ENCODE data around the gene WDR19.
"Not testable (repeated sequence)": the region's sequence is repeated elsewhere in the genome, so short reads cannot be mapped to it uniquely, and the experiment has no call there.

Gene WDR19

DNA sequence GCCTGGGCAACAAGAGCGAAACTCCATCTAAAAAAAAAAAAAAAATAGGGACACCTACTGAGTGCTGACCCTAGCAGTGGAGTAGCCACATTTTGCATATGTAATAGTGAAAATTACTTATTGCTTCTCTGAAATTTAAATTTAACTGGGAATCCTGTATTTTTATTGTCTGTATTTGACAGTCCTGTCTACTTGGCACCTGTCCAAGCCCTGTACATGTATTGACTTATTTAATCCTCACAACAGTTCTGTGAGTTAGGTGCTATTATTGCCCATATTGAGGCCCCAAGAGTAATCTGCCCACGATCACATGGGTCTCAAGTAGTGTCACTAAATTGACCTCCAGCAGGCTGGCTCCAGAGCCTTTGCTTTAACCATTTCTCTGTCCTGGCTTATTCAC is 81.6 kb downstream of the WDR19 start:
- Histone ChIP-seq H3K36me3 (peaks cover 18 to 70% (median 48%) of the 10 kb centered on the region in 3 donors), H3K4me1 (no peaks in the 10 kb centered on the region), H3K27ac (no peak overlapping the region), H3K9me3 (no peaks in the 10 kb centered on the region), H3K27me3 (no peaks in the 10 kb centered on the region), H3K4me3 (no peak overlapping the region)
- no peak for DNase-seq
- TF ChIP-seq, protein P1, sequence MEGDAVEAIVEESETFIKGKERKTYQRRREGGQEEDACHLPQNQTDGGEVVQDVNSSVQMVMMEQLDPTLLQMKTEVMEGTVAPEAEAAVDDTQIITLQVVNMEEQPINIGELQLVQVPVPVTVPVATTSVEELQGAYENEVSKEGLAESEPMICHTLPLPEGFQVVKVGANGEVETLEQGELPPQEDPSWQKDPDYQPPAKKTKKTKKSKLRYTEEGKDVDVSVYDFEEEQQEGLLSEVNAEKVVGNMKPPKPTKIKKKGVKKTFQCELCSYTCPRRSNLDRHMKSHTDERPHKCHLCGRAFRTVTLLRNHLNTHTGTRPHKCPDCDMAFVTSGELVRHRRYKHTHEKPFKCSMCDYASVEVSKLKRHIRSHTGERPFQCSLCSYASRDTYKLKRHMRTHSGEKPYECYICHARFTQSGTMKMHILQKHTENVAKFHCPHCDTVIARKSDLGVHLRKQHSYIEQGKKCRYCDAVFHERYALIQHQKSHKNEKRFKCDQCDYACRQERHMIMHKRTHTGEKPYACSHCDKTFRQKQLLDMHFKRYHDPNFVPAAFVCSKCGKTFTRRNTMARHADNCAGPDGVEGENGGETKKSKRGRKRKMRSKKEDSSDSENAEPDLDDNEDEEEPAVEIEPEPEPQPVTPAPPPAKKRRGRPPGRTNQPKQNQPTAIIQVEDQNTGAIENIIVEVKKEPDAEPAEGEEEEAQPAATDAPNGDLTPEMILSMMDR (IDR thresholded peaks at IDR 0.05) = no peak
- intact Hi-C loops (cut with DNase I; ENCODE audit: low total_unique reads) = no loop called here

DNA sequence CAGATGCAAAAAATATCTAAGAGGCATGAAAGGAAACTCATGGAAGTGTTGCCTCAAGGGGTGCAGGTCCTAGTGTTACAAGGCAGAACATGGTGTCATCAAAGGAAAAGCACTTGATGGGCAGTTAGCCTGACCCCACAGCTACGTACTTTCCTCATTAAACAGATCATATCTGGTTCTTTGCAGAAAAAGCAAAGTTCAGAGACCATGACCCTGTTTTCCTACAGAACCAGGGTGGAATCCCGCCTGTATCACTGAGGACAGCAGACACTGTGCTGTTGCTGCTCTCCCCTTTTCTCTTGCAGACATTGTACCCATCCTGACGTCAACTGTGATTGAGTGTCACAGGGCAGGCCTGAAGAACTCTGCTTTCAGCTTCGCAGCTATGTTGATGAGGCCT is 92.2 kb downstream of the WDR19 start:
- no peak overlapping the region for H3K27ac ChIP-seq
- no peak for DNase-seq
- H3K36me3 ChIP-seq = peaks cover 64 to 98% (median 84%) of the 10 kb centered on the region in 3 donors
- no peak overlapping the region for H3K4me3 ChIP-seq
- no peaks in the 10 kb centered on the region for H3K4me1 ChIP-seq
- no peaks in the 10 kb centered on the region for H3K9me3 ChIP-seq
- intact Hi-C loops (cut with DNase I; ENCODE audit: low total_unique reads) = no loop called here
- no peaks in the 10 kb centered on the region for H3K27me3 ChIP-seq
- TF ChIP-seq, protein P1 (IDR thresholded peaks at IDR 0.05) = no peak

DNA sequence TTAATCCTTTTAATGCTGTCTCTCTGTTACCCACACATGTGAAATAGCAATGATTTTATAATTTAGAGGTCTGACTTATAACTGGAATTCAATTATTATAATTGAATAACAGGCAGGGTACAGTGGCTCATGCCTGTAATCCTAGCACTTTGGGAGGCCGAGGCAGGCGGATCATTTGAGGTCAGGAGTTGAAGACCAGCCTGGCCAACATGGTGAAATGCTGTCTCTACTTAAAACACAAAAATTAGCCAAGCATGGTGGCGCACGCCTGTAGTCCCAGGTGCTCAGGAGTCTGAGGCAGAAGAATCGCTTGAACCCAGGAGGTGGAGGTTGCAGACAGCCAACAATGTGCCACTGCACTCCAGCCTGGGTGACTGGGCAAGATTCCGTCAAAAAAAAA is 95.3 kb downstream of the WDR19 start:
- H3K9me3 ChIP-seq, H3K4me3 ChIP-seq, H3K27me3 ChIP-seq: not testable (repeated sequence)

GRCh38 chr4:39278476-39278875 is 96.1 kb downstream of the WDR19 start:
- H3K36me3 ChIP-seq = peaks cover 34 to 92% (median 68%) of the 10 kb centered on the region in 3 donors
- intact Hi-C loops (cut with DNase I; ENCODE audit: low total_unique reads) = no loop called here
- DNase-seq = no peak

More for the DNA sequence above, 95.3 kb downstream of the WDR19 start:
- H3K4me1 ChIP-seq; H3K27ac ChIP-seq; DNase-seq; intact Hi-C loops (cut with DNase I; ENCODE audit: low total_unique reads): not testable (repeated sequence)
- H3K36me3 ChIP-seq = peaks cover 42 to 94% (median 76%) of the 10 kb centered on the region in 3 donors

DNA sequence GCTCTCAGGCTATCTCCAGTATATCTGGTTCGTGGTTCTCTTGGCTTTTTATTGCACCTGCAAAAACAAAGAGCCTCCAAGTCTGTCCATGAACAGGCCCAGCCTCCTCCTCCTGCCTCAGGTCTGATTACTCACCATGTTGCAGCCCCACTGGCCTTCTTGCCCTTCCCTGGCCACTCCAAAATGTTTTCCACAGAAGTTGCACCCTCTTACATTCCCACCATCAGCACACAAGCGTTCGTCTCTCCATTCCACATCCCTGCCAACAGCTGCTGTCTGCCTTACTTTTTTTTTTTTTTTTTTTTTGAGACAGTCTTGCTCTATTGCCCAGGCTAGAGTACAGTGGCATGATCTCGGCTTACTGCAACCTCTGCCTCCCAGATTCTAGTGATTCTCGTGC is 97.1 kb downstream of the WDR19 start:
- TF ChIP-seq, protein P1 (IDR thresholded peaks at IDR 0.05) = no peak
- intact Hi-C loops (cut with DNase I; ENCODE audit: low total_unique reads) = no loop called here
- Histone ChIP-seq H3K36me3 (peaks cover 25 to 82% (median 58%) of the 10 kb centered on the region in 3 donors), H3K9me3 (no peaks in the 10 kb centered on the region), H3K4me1 (no peaks in the 10 kb centered on the region), H3K27ac (no peak overlapping the region), H3K4me3 (no peak overlapping the region), H3K27me3 (no peaks in the 10 kb centered on the region)
- DNase-seq = no peak

More at GRCh38 chr4:39278476-39278875, 96.1 kb downstream of the WDR19 start:
- Histone ChIP-seq H3K9me3 (no peaks in the 10 kb centered on the region), H3K27me3 (no peaks in the 10 kb centered on the region), H3K4me3 (no peak overlapping the region), H3K4me1 (no peaks in the 10 kb centered on the region), H3K27ac (no peak overlapping the region)
- TF ChIP-seq, protein P1 (IDR thresholded peaks at IDR 0.05) = no peak

DNA sequence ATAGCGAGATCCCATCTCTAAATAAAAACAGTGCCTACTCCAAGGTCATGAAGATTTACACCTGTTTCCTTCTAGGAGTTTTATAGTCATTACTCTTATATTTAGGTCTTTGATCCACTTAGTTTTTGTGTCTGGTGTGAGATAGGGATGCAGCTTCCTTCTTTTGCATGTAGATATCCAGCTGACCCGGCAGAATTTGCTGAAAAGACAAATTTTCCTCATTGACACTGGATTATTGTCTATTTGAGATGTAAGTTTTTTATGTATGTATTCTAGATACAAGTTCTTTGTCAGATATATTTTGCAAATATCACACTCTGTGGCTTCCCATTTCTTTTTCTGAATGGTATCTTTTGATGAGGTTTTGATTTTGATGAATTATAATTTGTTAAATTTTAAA is 98.4 kb downstream of the WDR19 start:
- H3K4me1 ChIP-seq = no peaks in the 10 kb centered on the region
- H3K4me3 ChIP-seq = no peak overlapping the region
- no peaks in the 10 kb centered on the region for H3K9me3 ChIP-seq
- no peaks in the 10 kb centered on the region for H3K27me3 ChIP-seq
- TF ChIP-seq, protein P1 (IDR thresholded peaks at IDR 0.05) = no peak
- H3K36me3 ChIP-seq = peaks cover 20 to 80% (median 51%) of the 10 kb centered on the region in 3 donors
- no peak overlapping the region for H3K27ac ChIP-seq
- no peak for DNase-seq
- intact Hi-C loops (cut with DNase I; ENCODE audit: low total_unique reads) = no loop called here
